HG03575 (cell line): ENCODE measurements around the gene TBCD.
A peak's percentile ranks its signal among the peaks of the same experiment; 100 is the strongest.

Source experiments
- ATAC-seq: cut with Tn5 transposase; IDR thresholded peaks from one replicate; pipeline ENCODE4 v1.9.1; 2021; ENCODE audit not compliant: unreplicated experiment, insufficient number of reproducible peaks, low FRiP score; ENCODE audit errors: extremely low read depth

The TBCD gene

DNA sequence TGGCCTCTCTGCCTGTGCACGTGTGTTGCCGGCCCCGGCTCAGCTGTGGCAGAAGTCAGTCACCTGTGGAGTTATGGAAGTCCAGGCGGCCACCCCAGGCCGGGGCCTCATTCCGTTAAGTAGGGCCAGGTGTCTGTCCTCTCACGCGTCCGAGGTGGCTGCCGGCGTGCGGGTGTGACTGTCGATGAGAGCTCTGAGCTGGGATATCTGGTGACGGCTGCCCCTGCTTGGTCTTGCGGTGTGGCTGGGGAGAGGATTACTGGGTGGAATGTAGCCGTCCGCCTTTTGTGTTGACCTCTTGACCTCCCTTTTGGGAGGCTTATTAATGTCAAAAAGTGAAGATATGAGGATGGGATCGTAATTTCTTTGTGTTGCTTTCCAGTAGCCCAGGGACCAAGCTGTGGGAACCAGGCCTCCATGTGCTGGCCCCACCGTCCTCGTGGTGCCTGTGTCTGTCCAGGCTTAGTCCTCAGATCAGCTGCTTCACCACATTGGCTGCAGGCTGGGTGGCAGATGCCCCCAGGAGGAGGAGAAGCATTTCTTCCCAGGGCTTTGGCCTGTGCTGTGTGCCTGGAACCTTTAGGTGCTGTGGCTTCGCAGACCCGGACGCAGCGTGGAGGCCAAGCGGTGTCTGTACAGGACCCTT, 111.0 kb downstream of the TBCD start:
- ATAC-seq: no peak

DNA sequence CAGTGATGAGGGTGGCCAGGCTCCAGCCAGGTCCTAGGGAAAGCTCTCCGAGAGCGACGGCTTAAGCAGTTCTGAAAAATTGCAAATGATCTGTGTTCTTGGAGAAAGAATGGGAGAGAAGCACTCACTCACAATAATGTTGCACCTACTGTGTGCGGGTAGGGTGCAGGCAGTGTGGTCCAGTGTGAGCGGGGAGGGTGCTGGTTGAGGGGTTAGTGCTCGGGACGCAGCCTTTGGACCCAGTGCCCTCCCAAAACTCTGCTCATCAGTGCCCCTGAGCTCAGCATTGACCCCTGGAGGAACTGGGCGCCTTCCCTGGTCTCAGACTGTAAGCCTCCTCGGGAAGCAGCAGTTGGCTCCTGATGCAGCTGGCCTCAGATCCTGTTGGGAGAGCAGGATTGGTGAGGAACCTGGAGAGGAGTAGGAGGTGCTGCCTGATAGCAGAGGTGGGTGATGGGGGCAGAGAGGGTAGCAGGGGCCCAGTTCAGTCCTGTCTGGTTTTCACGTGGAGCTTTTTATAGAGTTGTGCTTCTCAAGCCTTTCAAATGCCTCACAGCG, 111.6 kb downstream of the TBCD start:
- no peak for ATAC-seq

DNA sequence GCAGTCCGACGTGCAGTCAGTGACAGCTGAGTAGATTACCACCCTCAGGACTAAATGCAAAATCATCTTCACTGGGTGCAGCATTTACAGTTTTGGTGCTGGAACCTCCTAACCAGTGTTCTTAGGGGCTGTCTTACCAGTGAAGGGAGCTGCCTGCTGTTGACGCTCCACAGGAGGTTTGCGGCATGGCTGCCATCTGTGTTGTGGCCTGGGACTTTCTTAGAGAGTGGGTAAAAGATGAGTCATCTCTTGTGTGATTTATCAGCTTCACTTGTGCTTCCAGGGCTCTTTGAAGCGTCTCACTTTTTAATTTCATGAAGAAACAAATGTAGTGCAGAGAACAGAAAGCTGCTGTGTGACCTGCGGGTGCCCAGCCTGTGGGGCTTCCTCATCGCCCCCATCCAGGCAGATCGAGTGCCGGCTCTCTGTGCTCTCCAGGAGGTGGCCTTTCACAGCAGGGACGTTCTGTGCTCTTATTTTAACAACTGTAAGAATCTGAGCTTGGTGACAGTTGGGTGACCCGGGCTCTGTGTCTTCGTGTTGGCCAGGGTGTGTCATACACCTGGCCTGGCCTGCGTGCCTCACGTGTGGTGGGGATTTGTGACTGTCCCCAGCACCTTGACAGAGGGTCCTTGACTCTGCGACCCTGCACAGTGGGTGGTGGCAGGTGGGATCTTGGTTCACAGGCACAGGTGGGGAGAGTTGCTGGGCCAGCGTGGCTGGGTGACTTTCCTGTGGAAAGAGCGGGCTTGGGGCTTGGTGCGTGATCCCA, 112.3 kb downstream of the TBCD start:
- peak; percentile 76 for ATAC-seq

DNA sequence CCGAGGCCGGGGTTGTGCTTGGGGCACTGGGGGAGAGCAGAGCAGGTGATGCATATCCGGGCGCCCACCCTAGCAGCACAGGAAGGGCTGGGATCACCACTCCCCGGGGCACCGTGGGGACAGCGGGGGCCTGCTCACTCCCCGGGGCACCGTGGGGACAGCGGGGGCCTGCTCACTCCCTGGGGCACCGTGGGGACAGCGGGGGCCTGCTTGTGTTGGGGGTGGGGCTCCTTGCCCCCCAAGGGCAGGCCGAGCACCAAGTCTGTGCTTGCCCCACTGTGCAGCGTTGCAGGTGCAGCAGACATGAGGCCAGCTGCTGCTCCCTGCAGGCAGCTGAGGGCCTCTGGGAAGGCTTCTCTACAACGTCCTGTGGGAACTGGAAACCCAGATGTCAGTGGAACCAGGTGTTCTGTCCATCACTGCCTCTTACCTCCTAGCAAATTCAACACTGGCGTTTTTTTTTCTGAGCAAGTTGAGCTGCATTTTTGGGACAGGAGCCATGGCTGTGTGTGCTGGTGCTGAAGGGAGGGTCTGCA, 112.9 kb downstream of the TBCD start:
- ATAC-seq: no peak

DNA sequence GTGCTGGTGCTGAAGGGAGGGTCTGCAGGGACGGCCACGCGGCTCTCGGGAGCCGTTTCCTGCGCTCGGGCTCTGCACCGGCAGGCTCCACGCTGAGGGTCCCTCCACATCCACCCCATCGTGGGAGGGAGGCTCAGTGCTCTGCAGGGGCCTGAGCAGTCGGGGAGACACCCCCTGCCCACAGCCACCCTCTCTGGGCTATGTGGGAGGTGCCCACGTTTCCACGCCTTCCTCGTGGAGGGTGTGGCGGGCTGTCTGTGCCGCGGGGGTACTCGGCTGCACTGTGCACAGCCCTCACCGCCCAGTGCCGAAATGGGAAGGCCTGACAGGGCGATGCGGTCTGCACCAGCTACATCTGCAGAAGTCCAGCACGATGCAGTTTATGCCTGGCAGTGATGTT, 113.4 kb downstream of the TBCD start:
- no peak for ATAC-seq

DNA sequence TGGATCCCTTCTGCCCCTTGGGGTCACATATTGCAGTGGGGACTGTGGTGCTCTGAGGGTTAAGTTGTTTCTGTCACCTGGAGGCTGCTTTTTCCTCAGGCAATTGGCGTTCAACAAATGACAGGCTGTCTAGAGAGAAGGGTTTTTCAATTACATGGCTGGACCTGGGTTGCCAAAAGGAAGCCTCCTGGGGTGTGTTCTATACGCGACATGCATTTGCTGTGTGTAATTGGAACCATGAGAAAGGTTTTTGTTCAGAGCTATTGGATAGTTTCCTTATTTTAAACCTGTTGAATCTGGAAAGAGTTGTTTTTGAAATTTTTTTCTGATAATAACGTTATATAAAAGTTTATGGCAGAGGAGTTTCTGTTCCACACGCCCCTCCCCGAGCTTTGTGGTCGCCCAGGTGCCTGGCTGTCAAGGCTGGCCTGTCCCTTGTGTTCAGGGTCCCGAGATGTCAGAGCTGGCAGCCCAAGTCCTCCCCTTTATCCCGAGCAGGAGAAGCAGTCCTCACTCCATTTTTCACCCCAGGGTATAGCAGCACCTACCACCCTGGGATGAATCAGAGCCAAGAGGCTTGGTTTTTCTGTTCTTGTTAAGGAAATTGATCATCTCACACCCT, 114.0 kb downstream of the TBCD start:
- ATAC-seq: no peak

DNA sequence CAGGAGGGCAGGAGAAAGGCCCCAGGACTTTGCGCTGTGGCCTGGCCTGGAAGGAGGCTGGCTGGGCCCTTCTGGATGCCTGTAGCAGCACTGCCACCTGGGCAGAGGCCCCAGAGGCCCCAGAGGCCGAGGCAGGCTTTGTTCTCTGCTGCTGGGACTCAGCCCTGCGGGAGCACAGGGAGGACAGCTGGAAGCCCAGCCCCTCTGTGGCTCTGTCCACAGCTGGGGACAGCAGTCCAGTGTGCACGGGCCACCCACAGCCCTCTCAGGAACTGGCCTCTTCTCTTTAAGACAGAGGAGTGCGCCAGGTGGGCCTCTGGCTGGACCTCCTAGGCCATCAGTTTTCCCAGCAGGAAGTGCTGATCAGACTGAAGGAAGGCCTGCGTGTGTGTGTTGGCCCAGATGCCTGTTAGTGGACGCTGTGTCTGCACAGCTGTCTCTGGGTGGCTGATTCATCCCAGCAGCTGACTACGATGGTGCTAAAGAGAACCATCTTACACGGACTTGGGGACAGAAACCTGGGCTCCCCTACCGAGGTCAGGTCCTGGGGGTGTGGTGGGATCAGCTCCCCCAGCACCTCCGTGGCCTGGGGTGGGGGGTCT, 114.8 kb downstream of the TBCD start:
- no peak for ATAC-seq

DNA sequence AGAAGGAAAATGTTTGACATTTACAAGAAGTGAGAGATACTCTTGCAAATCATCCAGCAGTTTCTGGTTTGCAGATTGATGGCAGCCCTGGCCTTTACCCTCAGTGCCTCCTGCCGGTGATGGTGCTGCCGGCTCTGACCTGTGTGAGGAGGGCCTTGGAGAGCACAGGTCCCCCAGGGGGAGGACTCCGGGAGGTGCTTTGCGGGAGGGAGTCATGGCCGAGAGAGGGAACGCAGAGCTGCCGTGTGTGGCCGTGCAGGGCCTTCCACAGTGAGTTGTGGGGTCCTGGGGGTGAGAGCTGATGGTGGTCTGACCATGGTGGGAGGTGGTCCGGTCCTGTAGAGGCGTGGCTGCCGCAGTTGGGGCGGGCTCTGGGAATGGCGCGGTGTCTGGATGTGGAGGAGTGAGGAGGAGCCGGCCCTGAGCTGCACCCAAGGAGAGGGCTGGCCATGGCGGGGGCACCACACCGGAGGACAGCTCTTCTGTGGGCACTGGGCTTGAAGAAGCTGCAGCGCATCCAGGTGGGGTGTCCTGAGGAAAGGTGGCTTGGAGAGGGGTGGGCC, 116.0 kb downstream of the TBCD start:
- no peak for ATAC-seq

DNA sequence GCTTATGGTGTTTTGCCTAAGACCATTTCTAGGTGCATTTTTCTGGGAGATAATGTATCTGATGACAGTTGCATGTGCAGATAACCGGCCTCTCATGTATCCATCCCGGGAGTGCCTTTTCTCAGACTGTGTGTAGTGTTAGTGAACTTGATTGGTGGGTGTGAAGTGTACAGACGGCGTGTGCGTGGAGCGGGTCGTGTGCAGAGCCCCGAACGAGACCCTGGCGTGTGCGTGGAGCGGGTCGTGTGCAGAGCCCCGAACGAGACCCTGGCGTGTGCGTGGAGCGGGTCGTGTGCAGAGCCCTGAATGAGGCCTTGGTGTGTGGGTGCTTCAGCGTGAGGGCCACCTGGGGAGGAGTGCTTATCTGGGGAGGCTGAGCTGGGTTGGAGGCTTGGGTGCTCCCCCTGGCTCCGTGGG, 116.9 kb downstream of the TBCD start:
- ATAC-seq: no peak

DNA sequence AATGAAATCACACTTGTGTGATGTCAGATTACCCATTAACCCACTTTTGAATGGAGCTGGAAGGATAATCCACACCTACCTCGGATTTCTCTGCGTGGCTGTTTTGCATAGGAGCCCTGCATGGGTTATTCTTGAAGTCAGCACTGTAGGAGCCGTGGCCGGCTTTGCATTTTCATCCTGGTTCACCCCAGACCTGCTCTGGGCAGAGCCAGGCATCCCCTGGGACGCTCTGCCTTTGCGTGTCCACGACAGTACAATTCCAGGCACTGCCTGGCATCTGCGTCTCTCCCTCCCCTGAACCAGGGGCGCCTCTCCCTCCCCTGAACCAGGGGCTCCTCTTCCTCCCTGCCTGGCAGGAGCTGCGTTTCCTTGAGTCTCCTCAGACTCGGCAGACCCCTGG, 117.7 kb downstream of the TBCD start:
- no peak for ATAC-seq

DNA sequence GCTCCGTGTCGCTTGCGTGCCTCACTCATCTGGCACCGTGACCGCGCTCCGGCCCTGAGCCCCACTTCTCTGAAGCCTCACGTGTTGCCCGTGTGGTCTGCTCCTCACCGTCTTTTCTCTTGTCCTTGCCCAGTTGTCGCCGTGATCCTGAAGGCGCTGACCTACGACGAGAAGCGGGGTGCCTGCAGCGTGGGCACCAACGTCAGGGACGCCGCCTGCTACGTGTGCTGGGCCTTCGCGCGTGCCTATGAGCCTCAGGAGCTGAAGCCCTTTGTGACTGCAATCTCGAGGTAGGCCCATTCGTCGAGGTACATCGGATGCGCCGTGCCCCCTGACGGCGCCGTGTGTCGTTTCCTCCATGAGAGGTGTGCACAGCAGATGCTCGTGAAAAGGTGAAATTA, 118.2 kb downstream of the TBCD start:
- no peak for ATAC-seq

DNA sequence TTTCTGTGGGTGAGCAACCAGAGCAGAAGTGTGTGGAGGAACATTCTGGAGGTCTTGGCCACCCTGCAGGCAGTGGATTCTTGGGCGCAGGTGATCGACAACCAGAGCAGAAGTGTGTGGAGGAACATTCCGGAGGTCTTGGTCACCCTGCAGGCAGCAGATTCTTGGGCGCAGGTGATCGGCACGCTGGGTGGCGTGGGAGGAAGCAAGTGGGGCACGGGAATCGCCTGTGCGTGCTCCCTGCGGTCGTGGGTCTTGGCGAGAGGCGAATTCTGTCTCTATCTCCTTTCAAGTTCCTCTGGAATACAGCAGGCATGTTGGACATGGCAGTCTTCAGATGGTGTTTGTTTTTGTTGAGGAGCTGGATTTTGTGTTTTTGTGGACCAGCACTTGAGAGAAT, 118.7 kb downstream of the TBCD start:
- ATAC-seq: no peak

DNA sequence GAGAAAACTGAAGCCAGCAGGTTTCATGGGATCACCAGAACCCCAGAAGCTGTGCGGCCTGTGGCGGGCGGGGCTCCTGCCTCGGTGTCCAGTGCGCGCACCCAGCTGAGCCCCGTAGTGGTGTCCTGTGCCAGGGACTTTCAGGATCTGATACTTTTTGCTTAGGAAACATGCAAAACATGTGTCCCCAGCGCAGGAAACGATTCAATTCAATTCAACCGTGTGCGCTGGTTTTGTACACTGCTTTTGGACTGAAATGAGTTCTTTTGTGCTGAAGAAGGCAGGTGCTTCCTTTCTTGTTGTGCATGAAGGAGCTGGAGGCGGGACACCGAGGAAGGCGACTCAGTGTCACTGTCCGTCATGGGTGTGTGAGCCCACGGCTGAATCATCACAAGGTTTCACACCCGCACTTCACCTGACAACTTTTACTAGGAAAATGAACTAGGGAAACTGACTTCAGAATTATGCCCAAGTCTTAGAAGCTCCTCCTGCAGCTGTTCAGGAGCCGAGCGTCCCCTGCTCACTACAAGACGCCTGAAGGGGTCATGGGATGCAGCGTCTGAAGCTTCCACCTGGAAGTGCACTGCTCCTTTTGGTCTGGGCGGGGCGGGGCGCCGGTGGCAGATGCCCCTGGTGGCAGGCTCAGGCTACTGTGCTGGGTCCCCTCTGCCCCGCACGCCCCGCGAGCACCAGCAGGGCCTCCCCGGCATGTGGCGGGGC, 119.4 kb downstream of the TBCD start:
- ATAC-seq: peak; percentile 52

DNA sequence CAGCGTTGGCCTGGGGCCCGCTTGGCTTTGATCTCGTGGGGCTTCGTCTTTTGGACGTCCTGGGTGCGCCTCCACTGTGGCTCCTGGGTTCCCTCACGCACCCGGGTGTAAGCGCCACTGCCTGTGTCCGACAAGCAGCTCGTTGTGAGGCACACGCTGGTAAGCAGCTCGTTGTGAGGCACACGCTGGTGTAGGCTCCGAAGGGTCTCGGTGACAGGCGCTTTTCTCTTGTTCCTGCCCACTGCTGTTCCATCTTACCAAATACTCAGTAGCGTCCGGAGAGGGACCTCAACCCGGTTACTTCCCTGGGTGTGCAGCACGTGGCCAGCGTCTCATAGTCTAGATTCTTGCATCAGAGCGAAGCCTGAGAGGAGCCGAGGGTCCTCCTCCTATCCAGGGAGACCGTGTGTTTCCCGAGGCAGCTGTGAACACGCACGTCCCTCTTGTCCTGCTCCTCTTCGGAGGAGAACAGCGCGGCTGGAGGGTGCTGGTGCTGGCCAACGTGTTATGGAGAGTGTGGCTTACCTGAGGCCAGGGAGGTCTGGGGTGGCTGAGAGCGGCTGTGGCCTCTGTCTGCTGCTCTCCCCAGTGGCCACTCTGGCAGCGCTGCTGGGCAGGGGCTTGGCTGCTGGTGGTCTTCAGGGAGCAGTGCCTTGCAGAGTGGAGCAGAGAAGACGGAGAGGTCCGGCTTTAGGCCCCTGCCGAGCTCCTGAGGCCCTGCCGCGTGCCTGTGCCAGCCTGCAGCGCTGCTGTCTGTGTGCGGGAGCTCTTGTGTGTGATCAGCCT, 120.1 kb downstream of the TBCD start:
- ATAC-seq: no peak

DNA sequence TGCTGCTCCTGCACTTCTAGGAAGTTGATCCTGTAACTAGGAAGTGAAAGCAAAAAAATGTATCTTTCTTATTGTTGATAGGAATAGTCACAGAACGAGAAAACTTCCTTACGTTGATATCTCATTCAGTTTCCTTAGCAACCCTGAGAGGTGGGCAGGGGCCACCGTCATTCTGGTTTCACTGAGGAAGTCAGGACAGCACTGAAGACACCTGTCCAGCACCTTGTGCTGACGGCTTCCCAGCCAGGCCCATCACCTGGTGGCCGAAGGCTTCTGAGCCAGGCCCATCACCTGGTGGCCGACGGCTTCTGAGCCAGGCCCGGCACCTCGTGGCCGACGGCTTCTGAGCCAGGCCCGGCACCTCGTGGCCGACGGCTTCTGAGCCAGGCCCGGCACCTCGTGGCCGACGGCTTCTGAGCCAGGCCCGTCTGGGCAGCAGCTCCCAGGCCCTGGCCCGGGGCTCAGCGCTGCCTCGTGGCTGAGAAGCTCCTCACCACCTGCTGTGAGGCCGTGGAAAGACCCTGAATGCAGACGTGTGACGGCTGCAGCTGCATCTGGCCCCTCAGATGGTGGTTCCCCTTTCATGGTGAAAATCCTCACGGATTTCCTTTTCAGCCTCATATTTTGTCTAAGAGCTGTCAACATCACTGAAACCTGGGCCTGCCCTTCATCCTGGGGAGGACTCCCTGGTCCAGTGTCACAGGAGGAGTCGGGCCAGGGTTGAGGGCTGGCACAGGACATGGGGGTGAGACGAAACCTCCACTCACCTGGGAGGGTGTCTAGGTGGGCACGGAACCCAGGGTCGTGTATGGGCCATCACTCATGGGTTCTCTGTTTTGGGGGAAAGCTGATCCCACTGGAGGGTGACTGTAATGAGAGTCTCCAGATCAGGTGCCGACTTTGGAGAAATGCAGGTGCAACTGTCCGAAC, 121.0 kb downstream of the TBCD start:
- ATAC-seq: no peak

DNA sequence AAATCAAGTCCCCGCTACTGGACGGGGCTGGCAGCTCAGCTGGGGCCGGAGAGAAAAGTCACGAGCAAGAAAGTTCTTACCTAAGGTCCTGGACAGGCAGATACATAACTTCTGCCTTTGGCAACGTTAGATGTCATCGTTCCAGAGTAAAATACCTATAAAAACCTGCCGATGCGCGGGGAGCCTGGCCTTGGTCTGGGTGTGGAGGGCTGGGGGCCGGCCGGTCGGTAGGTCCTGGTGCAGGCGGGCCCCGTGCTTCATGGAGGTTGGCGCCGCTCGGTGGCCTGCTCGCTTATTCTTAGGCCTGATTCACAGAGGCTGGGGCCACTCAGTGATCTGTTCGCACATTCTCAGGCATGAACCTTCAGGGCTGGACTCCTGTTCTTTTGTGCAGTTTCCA, 121.7 kb downstream of the TBCD start:
- no peak for ATAC-seq
